HepG2 (cell line): ENCODE results near the gene TST. TPM values are rescaled to one million over a fixed set of nuclear protein-coding genes. Genes with fewer than 3 reads are reported as not detected.

Experiments used
- ATAC-seq: fragments of 200-7000 bp; cut with Tn5 transposase; 3 replicates; pipeline ENCODE4 v1.9.1; 2020; ENCODE audit warnings: mild to moderate bottlenecking, moderate library complexity
- BruUV-seq: library from RNA; stranded (reverse); fragments of 400-500 nt; replicated peaks from 2 replicates; lab custom pipeline; 2021; lab: Mats Ljungman, UMichigan
- CTCF ChIA-PET: fragments of 300-600 bp; formaldehyde crosslinking; extraction: SDS; loops from one replicate; lab custom pipeline; 2021; ENCODE audit warnings: low total read pairs, inconsistent platforms, low intra/inter-chr PET ratio; lab: Yijun Ruan, JAX
- POLR2A ChIA-PET: fragments of 350-600 bp; sonication (Branson Sonifier 250); formaldehyde crosslinking; loops from one replicate; lab custom pipeline; 2020; ENCODE audit warnings: antibody characterized with exemption, inconsistent platforms; lab: Yijun Ruan, JAX
- DNase-seq: peaks from one replicate; pipeline ENCODE4 v3.0.0-alpha.2; 2015; ENCODE audit warnings: low spot score
- FAIRE-seq: peaks from 3 replicates; lab custom pipeline; 2011; peaks lifted over from hg19 to GRCh38; lab: Jason Lieb, UNC
- H2AFZ ChIP-seq: one replicate; pipeline ENCODE4 v1.6.1; 2011; ENCODE audit warnings: low read length, inconsistent platforms
- H3K27ac ChIP-seq: fragments of 300-600 bp; 3 replicates; pipeline ENCODE4 v1.8.0; 2011; ENCODE audit warnings: mixed run types, mild to moderate bottlenecking, mixed read lengths, low read length, inconsistent platforms; ENCODE audit not compliant: insufficient read depth; ENCODE audit errors: extremely low read length
- H3K27me3 ChIP-seq, 2 experiments: fragments of 200-600 bp in 1 of 2; 2 replicates in 1 of 2; 3 replicates in 1 of 2; pipeline versions ENCODE4 v1.6.0 to v1.8.0; 2011; ENCODE audit warnings: low read length in 2 of 2, mild to moderate bottlenecking in 2 of 2, moderate library complexity in 2 of 2, inconsistent platforms in 1 of 2; ENCODE audit not compliant: insufficient read depth in 2 of 2, control insufficient read depth in 1 of 2
- H3K36me3 ChIP-seq, 2 experiments: fragments of 200-600 bp in 1 of 2; replicated peaks in 1 of 2; 2 replicates in 1 of 2; 3 replicates in 1 of 2; pipeline versions ENCODE4 v1.5.1 to v1.8.0; 2011; ENCODE audit warnings: low read length in 2 of 2, inconsistent platforms in 1 of 2; ENCODE audit not compliant: insufficient read depth in 2 of 2, control insufficient read depth in 1 of 2
- H3K4me1 ChIP-seq: 2 replicates; pipeline ENCODE4 v1.5.1; 2012; ENCODE audit warnings: low read length, inconsistent platforms; ENCODE audit not compliant: insufficient read depth
- H3K4me2 ChIP-seq: 2 replicates; pipeline ENCODE4 v1.6.0; 2011; ENCODE audit warnings: low read depth, low read length, inconsistent platforms
- H3K4me3 ChIP-seq, 3 experiments: fragments of 200-600 bp in 1 of 3; sonication (generic), shearing (Covaris generic) in 1 of 3; replicated peaks in 1 of 3; 2 replicates each; pipeline ENCODE4 v1.5.1; 2011 to 2016; ENCODE audit warnings: low read length in 3 of 3, inconsistent platforms in 2 of 3, low read depth in 2 of 3, mild to moderate bottlenecking in 2 of 3, control low read depth in 1 of 3, mixed read lengths in 1 of 3; ENCODE audit not compliant: insufficient read depth in 1 of 3
- H3K79me2 ChIP-seq: one replicate; pipeline ENCODE4 v1.6.1; 2011; ENCODE audit warnings: low read length, inconsistent platforms; ENCODE audit not compliant: insufficient read depth
- H3K9ac ChIP-seq: 2 replicates; pipeline ENCODE4 v1.6.0; 2011; ENCODE audit warnings: mild to moderate bottlenecking, low read depth, low read length, inconsistent platforms; ENCODE audit not compliant: insufficient read depth
- H3K9me3 ChIP-seq: 2 replicates; pipeline ENCODE4 v1.5.1; 2012; ENCODE audit warnings: mild to moderate bottlenecking, low read length
- H4K20me1 ChIP-seq: 2 replicates; pipeline ENCODE4 v1.6.0; 2011; ENCODE audit warnings: inconsistent platforms, mild to moderate bottlenecking, low read length, moderate library complexity; ENCODE audit not compliant: insufficient read depth
- HNF4G ChIP-seq, 2 experiments: sonication (generic) in 1 of 2; formaldehyde crosslinking in 1 of 2; IDR thresholded peaks; 2 replicates each; pipeline versions ENCODE4 v1.4.0 to v1.6.1; 2011 to 2020; ENCODE audit warnings: borderline replicate concordance in 2 of 2, low read depth in 2 of 2, mild to moderate bottlenecking in 2 of 2, low read length in 1 of 2, missing genetic modification reagents in 1 of 2, moderate library complexity in 1 of 2
- HOXD1 ChIP-seq: sonication (generic); formaldehyde crosslinking; IDR thresholded peaks from 2 replicates; pipeline ENCODE4 v1.5.0; 2020; ENCODE audit warnings: missing genetic modification reagents
- MATR3 ChIP-seq: sonication (generic); formaldehyde crosslinking; IDR thresholded peaks from 2 replicates; pipeline ENCODE4 v1.4.0; 2020; ENCODE audit warnings: missing genetic modification reagents
- MXD4 ChIP-seq: IDR thresholded peaks from 2 replicates; pipeline ENCODE4 v1.6.1; 2016; ENCODE audit warnings: mild to moderate bottlenecking, missing biosample characterization, missing genetic modification reagents
- NPAS2 ChIP-seq: sonication (generic); formaldehyde crosslinking; IDR thresholded peaks from 2 replicates; pipeline ENCODE4 v1.8.0; 2022; ENCODE audit warnings: mild to moderate bottlenecking, missing genetic modification reagents, borderline replicate concordance
- PBX3 ChIP-seq: sonication (generic); formaldehyde crosslinking; IDR thresholded peaks from 2 replicates; pipeline ENCODE4 v1.8.1; 2023; ENCODE audit warnings: missing genetic modification reagents, inconsistent platforms, borderline replicate concordance
- PLSCR1 ChIP-seq: sonication (generic); formaldehyde crosslinking; IDR thresholded peaks from 2 replicates; pipeline ENCODE4 v1.5.0; 2020; ENCODE audit warnings: missing genetic modification reagents, mild to moderate bottlenecking, borderline replicate concordance
- POGZ ChIP-seq: sonication (generic); formaldehyde crosslinking; IDR thresholded peaks from 2 replicates; pipeline ENCODE4 v1.4.0; 2020; ENCODE audit warnings: mild to moderate bottlenecking, missing genetic modification reagents
- RELA ChIP-seq: sonication (generic); formaldehyde crosslinking; IDR thresholded peaks from 2 replicates; pipeline ENCODE4 v1.4.0; 2020; ENCODE audit warnings: missing genetic modification reagents
- TERF1 ChIP-seq: sonication (generic); formaldehyde crosslinking; IDR thresholded peaks from 2 replicates; pipeline ENCODE4 v1.8.0; 2022; ENCODE audit warnings: mild to moderate bottlenecking, missing genetic modification reagents, moderate library complexity
- TOPORS ChIP-seq: sonication (generic); formaldehyde crosslinking; IDR thresholded peaks from 2 replicates; pipeline ENCODE4 v1.8.0; 2023; ENCODE audit warnings: mild to moderate bottlenecking, missing genetic modification reagents
- TRIM22 ChIP-seq: fragments of 450-650 bp; IDR thresholded peaks from 2 replicates; pipeline ENCODE4 v1.6.1; 2017
- ZC3H4 ChIP-seq: sonication (generic); formaldehyde crosslinking; IDR thresholded peaks from 2 replicates; pipeline ENCODE4 v1.4.0; 2020; ENCODE audit warnings: missing genetic modification reagents, borderline replicate concordance
- ZNF24 ChIP-seq: fragments of 450-650 bp; IDR thresholded peaks from 2 replicates; pipeline ENCODE4 v1.6.1; 2017; ENCODE audit warnings: antibody characterized with exemption, mild to moderate bottlenecking
- ZNF256 ChIP-seq: sonication (generic); formaldehyde crosslinking; conservative IDR thresholded peaks from 2 replicates; pipeline ENCODE4 v1.4.0; 2020; ENCODE audit warnings: missing genetic modification reagents
- ZNF382 ChIP-seq: sonication (generic); formaldehyde crosslinking; IDR thresholded peaks from 2 replicates; pipeline ENCODE4 v1.5.0; 2020; ENCODE audit warnings: missing genetic modification reagents, mild to moderate bottlenecking, borderline replicate concordance
- ZNF589 ChIP-seq: sonication (generic); formaldehyde crosslinking; conservative IDR thresholded peaks from 2 replicates; pipeline ENCODE4 v1.8.0; 2022; ENCODE audit warnings: mild to moderate bottlenecking, moderate library complexity, missing genetic modification reagents
- ZNF678 ChIP-seq: sonication (generic); formaldehyde crosslinking; IDR thresholded peaks from 2 replicates; pipeline ENCODE4 v1.4.0; 2020; ENCODE audit warnings: mild to moderate bottlenecking, missing genetic modification reagents
- ZNF773 ChIP-seq: sonication (generic); formaldehyde crosslinking; IDR thresholded peaks from 2 replicates; pipeline ENCODE4 v1.4.0; 2020; ENCODE audit warnings: missing genetic modification reagents, borderline replicate concordance
- ZNF781 ChIP-seq: sonication (generic); formaldehyde crosslinking; IDR thresholded peaks from 2 replicates; pipeline ENCODE4 v1.5.1; 2020; ENCODE audit warnings: borderline replicate concordance, mild to moderate bottlenecking, missing genetic modification reagents; ENCODE audit errors: not compliant biosample characterization
- WGBS: methylation state at CpG from one replicate; pipeline ENCODE4 v1.1.6; 2017; ENCODE audit warnings: low lambda C conversion rate; 5-methylcytosine and 5-hydroxymethylcytosine counted together
- in situ Hi-C: cut with HindIII; loops from 2 replicates; pipeline ENCODE4 v1.10.0; 2017; ENCODE audit warnings: low pct_unique_long_range_greater_than_20kb; ENCODE audit not compliant: extremely low pct_ligation_motif_present
- intact Hi-C: fragments of 100-400 bp; cut with micrococcal nuclease; formaldehyde crosslinking; loops from one replicate; pipeline ENCODE4 v1.10.0; 2022; ENCODE audit not compliant: unreplicated experiment
- polyA plus RNA-seq, 8 experiments: library from polyadenylated mRNA; depleted of rRNA in 3 of 8; stranded (reverse) in 7 of 8; unstranded in 1 of 8; fragments of >200 nt; fragmentation: Illumina TruSeq in 4 of 8; extraction: Trizol in 4 of 8; gene quantifications; 2 replicates each; pipeline versions ENCODE4 v1.2.1 to v1.2.3, GENCODE V29; 2011 to 2016; ENCODE audit warnings: low read depth in 4 of 8, missing spikeins in 1 of 8, mixed read lengths in 1 of 8; ENCODE audit not compliant: insufficient read depth in 1 of 8
- total RNA-seq, 5 experiments: library from RNA; depleted of rRNA; stranded (reverse); fragments of >200 nt; fragmentation: Illumina TruSeq; extraction: Trizol; gene quantifications; 2 replicates each; pipeline ENCODE4 v1.2.3, GENCODE V29; 2016; ENCODE audit warnings: low read depth in 1 of 5

The TST gene
- total and polyA plus RNA-seq, 2 of the 13 experiments (the other 11 are each of a cell fraction or from before 2014, with no cell fraction given) = 44.6 to 63.6 TPM

- intact Hi-C loops = no loop called here
- H3K79me2 ChIP-seq = peaks cover 66% of the 10 kb centered on the region
- ATAC-seq (peak; percentile 25), FAIRE-seq (no peak), DNase-seq (peak; percentile 40)
- H3K36me3 ChIP-seq = peaks cover 5 to 17% of the 10 kb centered on the region in 2 experiments
- no peaks in the 10 kb centered on the region; a peak in 1 of 5 replicates for H3K27me3 ChIP-seq
- peak overlapping the region; percentile 88 for H3K27ac ChIP-seq
- H3K9me3 ChIP-seq = no peaks in the 10 kb centered on the region
- ChIA-PET CTCF (interaction anchor here (1.8 kb wide), 1 partner anchor 26 kb away, joined by 7 read pairs; no protein-coding TSS in a partner anchor), POLR2A (interaction anchor here (0.8 to 11.6 kb wide), 9 partner anchors 8 to 181 kb away, joined by 3 to 383 read pairs (median 5); partner anchors contain the start of gene KCTD17)
- in situ Hi-C loops = no loop called here
- peak overlapping the region; percentile 91 for H3K4me2 ChIP-seq
- peaks cover 79% of the 10 kb centered on the region for H3K4me1 ChIP-seq
- 0% methylated on average over 1 of the region's 35 CpGs for WGBS
- H3K4me3 ChIP-seq = peak overlapping the region; percentile 86 to 94 (median 92)
- peaks cover 29% of the 10 kb centered on the region for H4K20me1 ChIP-seq
- BruUV-seq = TSS peak; percentile 53
- H3K9ac ChIP-seq = peak overlapping the region; percentile 95
- no peak overlapping the region for H2AFZ ChIP-seq
- TF ChIP-seq ZNF256 (CRISPR knock-in tag) (no peak), ZC3H4 (CRISPR knock-in tag) (no peak), TRIM22 (no peak), TERF1 (CRISPR knock-in tag) (no peak), ZNF773 (no peak), PLSCR1 (CRISPR knock-in tag) (no peak), HNF4G (IDR thresholded peaks at IDR 0.05; ENCODE audit: borderline replicate concordance, low read depth, low read length) (no peak), HNF4G (CRISPR knock-in tag; IDR thresholded peaks at IDR 0.05; ENCODE audit: borderline replicate concordance, low read depth) (no peak), ZNF678 (CRISPR knock-in tag) (no peak), MXD4 (CRISPR knock-in tag) (no peak), ZNF589 (no peak), TOPORS (CRISPR knock-in tag) (no peak; the same call in 1 of the 2 replicates), ZNF781 (no peak), HOXD1 (CRISPR knock-in tag) (no peak), MATR3 (CRISPR knock-in tag) (no peak), PBX3 (CRISPR knock-in tag) (no peak), NPAS2 (CRISPR knock-in tag) (no peak), POGZ (CRISPR knock-in tag) (no peak), RELA (CRISPR knock-in tag) (no peak), ZNF382 (CRISPR knock-in tag) (no peak), ZNF24 (no peak)
These were observed 385 bp downstream of the TST start for GRCh38 chr22:37018815-37019308.
